HG02981 (cell line): ENCODE data around the gene PAPPA2.

Experiments used
- ATAC-seq: cut with Tn5 transposase; IDR thresholded peaks from one replicate; pipeline ENCODE4 v1.9.1; 2021; ENCODE audit warnings: mild to moderate bottlenecking, moderate library complexity; ENCODE audit not compliant: unreplicated experiment

The PAPPA2 gene

DNA sequence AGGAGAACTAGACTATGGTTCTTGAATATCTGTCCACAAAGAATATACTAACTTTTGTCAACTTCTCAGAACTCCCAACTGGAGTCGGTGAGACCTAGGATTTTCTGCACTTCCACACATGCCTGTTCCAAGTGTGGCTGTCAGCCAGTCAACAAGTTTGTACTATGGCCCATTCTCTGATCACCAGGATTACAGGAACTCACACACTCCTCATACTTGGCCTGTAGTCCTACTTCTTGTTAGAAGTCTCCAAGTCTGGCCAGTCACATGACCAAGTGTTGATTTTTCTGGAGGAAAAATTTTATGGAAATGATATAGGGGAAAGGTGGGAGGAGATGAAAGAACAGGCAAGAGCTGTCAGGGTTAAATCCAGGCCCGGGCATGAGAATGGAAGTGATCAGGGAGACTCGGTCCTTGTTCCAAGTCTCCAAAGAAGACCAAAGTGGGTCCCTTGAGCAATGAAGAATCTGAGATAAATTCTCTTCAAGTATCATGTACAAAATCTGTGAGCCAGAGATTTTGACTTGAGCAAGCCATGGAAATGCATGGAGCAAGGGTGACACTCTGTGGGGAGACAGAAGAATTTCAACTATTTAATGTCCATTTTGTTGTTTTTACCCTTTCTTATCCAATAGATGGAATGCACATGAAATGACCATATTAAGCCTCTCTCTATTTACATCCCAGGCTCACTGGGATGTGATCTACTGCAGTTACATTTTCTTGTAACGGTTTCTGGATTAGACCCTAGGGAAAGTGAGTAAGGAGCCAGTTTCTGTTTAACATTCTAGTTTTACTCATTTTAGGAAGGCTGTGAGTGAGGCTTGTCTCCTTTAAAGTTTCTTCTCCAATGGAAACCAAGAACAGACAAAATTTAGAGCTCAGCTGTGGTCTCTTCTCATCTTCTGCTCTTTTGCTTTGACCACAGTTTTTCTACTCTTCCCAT, 380.6 kb downstream of the PAPPA2 start:
- ATAC-seq = no peak

DNA sequence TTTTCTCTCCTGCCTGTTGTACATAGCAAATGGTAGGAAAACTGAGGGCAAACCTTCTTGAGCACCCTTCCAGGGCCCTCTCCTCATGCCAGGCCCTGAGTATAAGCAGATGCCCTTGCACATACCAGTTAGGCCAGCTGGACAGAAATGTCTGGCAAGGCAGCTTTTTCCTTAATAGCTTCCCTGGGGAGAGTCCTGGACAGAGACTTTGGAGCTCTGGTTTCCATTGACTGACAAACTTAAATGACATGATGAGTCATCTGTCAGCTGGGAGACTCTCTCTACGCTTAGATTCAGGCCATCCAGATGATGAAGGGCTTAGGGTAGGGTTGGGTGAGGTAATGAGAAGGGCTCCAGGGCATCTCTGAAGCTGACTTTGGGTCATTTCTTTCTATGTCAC, 384.1 kb downstream of the PAPPA2 start:
- ATAC-seq = no peak

DNA sequence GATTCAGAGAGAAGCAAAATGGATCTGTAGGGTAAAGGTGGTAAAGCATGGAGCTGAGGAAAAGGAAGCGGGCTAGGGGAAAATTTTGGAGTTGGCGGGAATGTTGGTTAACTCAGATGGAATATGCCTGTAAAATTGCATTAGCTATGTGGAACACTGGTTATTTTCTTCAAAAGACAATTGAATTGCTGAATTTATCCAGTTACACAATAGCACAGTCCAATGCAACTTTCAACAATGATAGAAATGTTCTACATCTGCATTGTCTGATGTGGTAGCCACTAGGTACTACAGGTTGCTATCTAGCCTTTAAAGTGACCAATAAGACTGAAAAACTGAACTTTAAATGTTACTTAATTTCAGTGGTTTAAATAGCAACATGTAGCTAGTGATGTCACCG, 386.3 kb downstream of the PAPPA2 start:
- no peak for ATAC-seq

DNA sequence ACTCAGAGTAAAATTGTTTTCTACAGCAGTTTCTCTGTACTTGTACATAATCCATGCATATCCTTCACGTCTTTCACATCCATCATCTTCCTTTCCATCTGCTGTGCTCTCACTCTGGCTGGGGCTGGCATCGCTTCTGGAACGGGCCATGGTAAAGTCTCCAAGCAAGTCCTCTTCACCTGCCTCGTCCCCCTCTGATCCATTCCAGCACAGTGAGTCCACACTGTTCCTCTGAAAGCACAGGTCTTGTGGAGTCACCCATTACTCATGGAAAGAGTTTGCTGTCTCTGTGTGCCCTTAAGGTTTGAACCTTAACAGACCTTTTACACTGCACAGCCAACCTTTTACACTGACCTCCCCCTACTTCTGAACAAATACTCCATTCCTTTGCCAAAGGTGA, 387.9 kb downstream of the PAPPA2 start:
- ATAC-seq = no peak

DNA sequence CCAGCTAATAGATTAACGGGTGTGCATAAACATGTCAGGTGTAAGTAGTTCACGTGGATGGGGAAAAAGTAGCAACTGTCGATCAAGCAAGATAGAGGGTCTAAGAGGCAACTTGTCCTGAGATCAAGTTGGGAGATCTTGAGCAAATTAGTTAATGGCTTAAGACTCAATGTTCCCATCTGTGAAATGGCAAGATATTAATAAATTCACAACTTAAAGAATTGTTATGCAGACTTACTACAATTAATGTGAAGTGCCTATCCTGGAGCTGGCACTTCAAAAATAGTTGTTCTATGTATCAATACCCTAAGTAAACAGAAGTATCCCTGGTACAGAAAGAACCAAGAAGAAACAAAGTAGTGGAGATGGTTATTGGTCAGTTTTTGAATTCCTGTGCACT, 389.1 kb downstream of the PAPPA2 start:
- no peak for ATAC-seq

DNA sequence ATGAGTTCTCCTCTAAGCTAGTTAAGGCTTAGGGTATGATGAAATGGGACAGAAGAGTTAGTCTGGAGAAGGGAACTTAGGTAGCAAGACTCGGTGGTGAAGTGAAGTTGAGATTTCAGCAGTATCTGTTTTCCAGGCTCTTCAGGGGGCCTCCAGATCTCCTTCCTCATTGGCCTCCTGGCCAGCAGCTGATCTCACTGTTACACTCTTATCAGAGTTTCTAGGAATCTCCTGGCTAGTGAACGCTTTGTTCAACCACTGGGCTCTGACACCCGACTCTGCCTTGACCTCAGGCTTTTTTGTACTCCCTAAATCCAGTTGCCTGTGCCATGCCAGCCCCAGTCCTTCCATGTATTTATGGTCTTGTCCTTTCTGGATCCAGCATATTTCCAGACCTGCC, 390.5 kb downstream of the PAPPA2 start:
- no peak for ATAC-seq

DNA sequence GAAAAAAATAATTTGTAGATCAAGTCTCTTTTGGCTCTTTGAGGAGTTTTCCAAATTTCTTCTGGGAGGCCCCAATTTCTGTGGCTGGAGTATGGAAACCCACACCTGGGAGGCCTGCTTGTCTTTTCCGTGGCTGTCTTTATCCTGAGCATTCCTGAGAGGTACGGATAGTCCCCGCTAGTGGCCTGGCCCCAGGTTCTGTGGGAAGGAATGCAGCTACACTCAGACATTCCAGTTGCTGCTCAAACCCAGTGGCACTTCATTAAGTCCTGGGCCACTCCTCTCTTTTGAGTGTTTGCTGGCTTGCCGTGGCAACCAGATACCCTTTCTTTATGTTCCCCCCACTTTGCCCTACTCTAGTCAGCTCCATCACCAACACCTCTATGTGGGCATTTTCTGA, 391.1 kb downstream of the PAPPA2 start:
- ATAC-seq = no peak

DNA sequence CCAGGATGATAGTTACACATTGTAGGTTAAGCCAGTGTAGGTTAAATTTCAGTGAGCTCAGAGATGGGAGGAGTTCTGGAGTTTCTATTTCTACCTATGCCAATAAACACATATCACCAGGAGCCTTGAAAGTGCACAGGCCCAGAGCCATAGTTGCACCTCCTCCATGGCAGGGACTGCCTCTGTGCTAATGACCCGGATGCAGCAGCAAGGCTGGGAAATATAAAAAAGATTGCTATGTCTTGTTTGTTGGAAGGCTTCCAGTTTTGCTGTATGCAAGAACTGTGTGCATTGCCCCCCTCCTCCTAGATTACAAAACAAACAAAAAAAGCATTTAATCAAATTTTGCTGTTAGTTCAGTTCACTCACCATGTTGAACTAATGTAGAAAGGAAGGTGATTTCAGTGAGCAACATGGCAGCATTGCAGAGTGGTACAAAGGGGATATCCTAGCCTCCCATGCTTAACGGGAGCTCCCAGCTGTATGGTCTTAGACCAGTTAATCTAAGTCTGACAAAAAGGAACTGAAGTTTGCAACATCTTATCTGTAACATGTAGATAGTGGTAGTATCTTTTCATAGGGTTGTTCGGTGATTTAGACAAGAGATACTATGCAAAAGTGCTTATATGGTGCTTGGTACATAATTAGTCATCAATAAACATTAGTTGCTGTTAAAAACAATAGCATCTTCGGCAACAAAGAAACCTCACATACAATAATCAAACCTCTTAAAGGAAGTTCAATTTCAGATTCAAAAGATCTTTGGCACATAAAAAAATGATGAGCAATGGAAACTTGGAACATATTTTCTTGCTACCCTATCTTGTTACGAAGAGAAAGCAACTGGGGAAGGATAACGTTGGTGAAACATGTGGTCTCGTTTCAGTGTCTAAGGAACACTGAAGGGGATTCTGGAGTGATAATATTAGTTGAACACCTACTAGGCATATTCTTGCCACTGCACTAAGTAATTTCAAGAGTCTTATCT, 392.1 kb downstream of the PAPPA2 start:
- ATAC-seq = no peak

DNA sequence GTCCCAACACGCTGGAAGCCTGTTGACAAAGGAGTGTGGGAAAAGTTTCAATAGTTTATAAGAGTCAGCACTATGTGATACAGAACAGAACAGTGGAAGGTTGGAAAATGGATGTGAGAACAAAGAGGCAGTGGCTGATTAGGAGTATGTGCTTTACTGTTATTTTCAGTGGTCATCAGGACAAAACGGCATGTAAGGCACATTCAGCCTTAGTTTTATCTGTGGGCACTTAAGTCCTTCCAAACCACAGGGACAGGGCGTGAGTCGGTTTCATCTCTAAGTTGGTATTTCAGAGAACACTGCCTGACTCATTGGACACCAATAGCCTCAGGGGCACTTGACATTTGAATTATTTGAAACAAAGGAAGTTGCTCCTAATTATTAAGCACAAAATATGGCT, 394.7 kb downstream of the PAPPA2 start:
- ATAC-seq = no peak

DNA sequence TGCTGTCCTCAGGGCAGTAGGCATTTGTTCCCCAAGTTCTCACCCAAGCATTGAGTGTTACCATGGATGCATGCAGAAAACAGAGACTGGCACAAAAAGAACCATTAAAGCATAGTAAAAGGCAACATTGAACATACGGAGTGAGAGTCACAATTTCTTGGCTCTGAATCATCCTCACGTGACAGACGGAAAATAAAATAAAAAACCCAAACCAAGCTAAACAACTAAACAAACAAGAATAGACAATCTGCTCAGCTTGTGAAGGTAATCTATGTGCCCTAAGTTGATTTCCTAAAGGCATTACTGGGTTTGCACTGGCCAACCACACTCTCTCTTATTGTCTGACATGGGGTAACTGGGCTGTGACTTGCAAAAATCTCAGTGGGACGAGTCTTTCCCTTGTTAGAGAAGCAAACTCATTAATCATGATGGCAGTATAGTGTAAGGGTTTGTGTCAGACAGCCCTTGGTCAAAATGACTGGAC, 395.5 kb downstream of the PAPPA2 start:
- no peak for ATAC-seq

DNA sequence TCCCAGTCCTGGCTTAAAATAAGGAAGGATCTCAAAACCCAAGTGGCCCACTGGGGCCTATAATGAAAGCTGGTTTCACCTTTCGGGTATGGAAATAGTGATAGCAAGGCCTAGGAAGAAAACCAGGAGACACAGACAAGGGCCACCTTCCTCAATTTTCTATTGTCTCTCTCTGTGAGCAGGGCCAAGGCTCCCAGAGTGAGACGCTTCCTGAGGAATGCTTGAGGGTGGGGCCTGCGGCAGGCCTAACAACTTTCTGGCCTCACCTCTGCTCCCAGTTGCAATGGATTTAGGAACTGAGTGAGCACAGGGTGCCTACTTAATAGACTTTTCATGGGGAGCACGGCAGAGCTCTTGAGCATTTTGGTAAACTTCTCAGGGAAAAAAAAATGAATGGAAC, 400.6 kb downstream of the PAPPA2 start:
- ATAC-seq = no peak

DNA sequence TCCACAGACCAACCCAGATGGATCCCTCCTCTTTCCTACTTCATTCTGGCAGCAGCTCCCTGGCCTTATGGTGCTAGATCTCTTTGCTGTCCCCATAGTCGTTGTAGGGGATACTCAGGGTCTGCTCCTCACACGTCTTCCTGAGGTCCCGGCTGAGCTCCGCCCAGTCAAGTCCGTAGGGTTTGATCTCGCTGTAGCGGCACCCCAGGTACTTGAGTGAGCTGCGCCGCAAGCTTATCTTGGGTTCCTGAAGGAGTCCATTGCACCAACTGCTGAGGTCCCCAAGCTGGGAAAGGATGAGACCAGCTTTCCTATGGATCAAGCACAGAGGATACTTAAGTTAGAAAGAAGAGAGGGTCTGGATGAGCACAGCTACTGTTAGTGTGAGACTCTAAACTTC, 401.2 kb downstream of the PAPPA2 start:
- no peak for ATAC-seq

DNA sequence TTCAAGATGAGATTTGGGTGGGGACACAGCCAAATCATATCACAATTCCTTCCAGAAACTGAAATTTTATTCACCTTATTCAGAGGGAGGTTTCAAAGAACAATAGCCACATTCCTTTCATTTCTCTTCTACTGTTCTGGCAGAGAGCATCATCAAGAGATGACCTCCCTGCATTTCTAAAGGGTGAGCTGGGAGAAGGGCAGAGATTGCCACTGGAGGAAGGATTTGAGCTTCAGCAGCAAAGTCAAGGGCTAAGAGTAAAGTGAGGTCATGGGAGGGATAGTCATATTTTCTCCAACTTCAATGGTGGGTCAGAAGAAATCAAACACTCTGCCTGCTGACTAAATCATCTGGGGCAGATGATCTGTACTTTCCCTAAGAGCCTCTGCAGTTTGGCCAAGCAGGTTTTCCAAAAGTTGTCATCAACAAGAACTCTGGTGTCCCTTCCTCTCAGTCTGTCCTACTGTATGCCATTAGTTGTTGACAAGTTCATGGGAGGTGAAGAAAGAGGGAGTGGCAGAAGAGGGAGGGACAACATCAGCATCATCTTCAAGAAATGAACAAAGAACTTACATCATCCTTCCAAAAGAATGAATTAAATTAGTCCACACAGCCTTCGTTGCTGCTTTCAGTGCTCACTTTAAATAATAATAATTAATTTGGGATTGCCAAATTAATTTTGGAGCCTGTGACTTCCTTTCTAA, 403.2 kb downstream of the PAPPA2 start:
- ATAC-seq = no peak

DNA sequence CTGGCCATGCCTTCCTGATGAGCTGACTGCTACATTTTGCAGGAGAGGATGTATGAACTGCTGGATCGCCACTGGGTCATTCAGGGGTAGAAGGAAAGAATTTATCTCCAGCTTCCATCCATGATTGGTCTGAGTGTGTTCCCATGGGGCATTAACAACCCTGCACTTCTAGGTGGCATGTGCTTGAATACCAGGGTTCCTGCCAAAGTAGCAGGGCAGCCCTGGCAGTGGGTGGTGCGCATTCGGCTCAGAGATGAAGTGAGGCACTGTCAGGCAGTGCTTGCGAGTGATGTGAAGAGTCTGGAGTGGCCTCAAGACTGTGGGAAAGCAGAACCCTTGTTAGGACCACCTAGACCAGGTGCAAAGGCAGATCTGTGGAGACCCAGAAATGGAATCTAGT, 406.6 kb downstream of the PAPPA2 start:
- ATAC-seq = no peak

DNA sequence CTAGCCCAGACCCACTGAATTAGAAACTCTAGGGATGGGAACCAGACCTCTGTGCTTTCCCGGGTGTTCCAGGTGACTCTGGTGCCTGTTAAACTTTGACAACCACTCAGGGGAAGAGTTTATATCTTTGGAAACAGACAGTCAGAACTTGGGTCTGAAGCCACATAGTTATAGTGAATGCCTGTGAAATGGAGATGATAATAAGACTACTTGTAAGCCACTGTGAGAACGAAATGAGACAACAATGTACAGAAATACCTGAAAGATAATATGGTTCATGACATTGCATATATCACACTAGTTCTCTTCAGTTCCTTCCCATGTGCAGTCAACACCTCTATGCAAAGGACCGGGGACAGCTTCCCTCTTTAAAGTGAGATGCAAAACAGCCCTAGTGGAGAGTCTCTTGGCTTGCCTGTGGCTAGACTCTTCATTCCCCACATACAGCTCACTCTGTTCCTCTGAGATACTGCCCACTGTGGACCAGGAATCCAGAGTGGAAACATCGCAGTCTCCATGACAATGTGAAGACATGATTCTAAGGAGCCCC, 414.1 kb downstream of the PAPPA2 start:
- no peak for ATAC-seq

DNA sequence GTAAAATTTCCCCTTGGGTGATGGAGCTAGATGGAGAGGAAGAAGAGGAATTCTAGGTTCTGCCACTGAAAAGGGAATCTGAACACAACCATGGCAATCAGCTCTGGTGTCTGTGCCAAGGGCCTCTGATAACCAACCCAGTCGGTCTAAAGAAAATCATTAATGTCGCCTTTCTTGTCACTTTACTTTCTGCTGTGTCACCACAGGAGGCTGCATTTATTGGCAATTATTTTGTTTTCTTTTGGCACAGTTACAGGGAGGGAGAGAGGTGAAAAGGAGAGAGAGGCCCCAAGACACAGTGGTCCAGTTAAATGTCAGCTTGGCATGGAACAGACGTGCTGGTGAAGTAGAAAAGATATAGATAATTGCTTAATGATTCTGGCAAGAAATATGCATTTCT, 414.6 kb downstream of the PAPPA2 start:
- no peak for ATAC-seq

DNA sequence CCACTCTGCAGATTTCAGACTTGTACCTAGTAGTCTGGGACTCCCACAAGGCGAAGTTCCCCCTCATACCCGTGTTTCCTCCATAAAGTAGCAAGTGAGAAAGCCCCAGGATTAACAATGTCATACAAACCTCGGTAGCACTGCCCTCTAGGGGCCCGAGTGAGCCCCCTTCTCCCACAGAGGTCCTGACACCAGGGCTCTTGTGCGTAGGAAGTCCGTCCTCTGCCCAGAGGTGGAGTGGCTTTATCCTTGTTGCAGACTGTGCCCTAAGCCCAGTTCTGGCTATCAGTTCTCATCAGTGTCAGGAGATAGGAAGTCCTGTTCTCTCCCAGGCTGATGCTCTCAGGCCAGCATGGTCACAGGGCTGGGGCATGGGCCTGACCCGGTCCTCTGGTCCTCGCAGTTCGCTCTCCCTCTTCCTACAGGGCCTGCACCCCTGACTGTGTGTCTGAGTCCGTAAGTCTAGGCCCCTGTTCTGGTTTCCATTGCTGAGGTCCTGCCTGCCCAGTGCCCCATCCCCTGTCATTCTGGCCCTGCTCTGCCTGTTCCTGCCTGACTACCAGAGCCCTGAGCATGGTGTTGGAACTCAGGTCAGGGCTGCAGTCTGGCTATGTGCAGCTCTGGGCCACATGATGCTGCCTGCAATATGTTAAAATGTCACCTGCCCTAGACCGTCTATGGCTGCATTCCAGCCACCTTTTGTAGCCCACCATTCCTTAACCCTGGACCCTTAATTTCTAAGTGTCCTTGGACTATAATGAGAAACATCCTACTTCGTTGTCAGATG, 416.0 kb downstream of the PAPPA2 start:
- no peak for ATAC-seq

DNA sequence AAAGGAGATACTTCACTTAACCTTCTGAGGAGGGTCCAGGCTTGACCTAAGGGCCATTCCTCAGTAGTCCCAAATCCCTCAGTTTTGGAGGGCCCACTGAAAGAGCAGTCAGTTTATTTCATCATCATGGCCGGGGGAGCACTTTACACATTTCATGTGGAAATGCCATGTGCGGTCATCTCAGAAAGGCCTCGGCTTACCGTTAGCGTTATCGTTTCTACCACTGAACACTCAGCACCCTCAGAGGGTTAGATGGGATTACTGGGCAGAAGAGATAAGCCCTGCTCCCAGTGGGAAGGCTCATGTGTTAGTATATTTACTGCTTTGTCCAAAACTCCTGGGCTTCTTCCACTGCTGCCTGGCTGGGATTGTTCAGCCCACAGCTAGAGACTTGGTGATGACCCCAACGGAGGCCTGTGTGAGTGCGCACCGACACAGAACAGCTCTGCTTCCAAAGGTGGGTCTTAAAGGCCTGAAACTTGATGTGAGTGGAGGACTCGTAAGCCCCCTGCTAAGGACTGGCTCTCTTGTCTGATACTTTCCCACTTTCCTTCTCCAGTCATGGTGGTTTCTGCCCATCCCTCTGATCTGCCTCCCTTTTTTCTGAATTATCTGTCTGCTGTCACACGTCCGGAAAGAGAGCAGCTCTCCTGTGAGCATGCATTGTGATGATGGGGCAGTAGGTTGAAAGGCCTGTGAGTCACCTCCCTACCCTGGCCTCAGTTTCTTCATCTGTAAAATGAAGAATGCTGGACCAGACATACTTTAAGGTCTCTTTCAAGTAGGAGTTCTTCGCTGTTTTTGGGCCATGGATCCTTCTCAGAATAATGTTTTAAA, 417.0 kb downstream of the PAPPA2 start:
- ATAC-seq = no peak
